ENCODE data around the gene AQP6. TPM values are rescaled to one million over a fixed set of nuclear protein-coding genes. Genes with fewer than 3 reads are reported as not detected.

AQP6 gene
- total RNA-seq, 2 donors from 2014 or later = 0.20 TPM; not detected in 1

GRCh38 chr12:49939707-49940106, 33.0 kb upstream of the AQP6 start:
- WGBS, 2 experiments (ENCODE audit: insufficient coverage in 1 of 2, insufficient read length in 1 of 2) = 90% methylated on average over 1 of the region's 1 CpG; no CpG with 5 or more reads in 1 of the 2 experiments
- Histone ChIP-seq H3K27ac (ENCODE audit: low read depth, low read length) (no peak overlapping the region), H3K4me3 (ENCODE audit: low read length) (no peak overlapping the region), H3K27me3 (ENCODE audit: control insufficient read depth, insufficient read depth, low read length, poor library complexity, severe bottlenecking) (peaks cover 21% of the 10 kb centered on the region), H3K9me3 (ENCODE audit: control insufficient read depth, low read length) (no peaks in the 10 kb centered on the region), H3K4me1 (ENCODE audit: control insufficient read depth, insufficient read depth, low read length) (peaks cover 6% of the 10 kb centered on the region), H3K9ac (ENCODE audit: extremely low read depth, low read length, poor library complexity, severe bottlenecking) (no peak overlapping the region), H3K36me3 (ENCODE audit: control insufficient read depth, insufficient read depth, low read length) (no peaks in the 10 kb centered on the region)
- Mint-ChIP-seq H3K9me3 (no peaks in the 10 kb centered on the region), H3K36me3 (ENCODE audit: low read depth) (no peaks in the 10 kb centered on the region), H3K27ac (no peak overlapping the region), H3K27me3 (ENCODE audit: insufficient read depth) (peaks cover 43% of the 10 kb centered on the region), H3K4me3 (no peak overlapping the region), H3K4me1 (peaks cover 7% of the 10 kb centered on the region)
- DNase-seq = no peak
- no peak for TF ChIP-seq CTCF (conservative IDR thresholded peaks at IDR 0.05)

DNA sequence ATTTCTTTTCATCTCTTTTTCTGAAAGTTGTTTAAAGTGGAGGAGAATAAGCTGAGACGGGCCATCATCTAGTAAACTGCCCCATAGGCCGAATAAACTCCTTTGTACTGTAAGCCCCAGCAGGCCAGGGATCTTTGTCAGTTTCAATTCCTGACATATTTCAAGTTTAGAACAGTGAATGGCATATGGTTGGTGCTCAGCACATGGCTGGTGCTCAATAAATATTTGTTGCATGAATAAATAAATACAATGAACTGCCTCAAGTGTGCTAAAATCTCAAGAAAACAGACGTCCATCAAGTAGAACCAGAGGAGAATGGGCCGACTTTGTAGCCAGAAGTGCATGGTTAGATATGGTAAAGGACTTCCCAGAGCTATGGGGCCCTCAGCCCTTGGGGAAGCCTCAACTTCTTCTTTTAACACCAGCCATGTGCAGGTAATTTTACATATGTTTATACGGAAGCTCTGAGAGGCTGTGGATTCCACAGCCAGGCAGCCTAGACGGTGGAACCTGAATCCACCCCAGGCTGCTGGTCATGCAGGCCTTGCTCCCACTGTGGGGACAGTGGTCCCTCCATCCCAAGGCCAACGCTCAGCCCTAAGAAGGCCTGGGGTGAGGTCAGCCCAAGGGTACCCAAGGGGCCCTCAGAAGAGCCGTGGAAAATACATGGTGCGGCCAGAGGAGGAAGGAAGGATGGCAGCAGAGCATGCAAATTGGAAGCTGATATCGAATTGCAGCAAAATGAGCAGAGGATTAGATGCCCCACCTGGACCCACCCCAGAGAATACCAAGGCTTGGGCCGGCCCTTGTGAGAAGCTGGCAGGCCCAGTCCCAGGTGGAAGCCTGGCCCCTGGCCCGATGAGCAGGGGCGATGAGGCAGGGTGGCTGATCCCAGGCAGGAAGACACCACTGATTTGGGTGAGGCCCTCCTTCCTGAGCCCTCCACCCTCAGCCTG, 30.9 kb upstream of the AQP6 start:
- Histone ChIP-seq H3K36me3 (ENCODE audit: control insufficient read depth, insufficient read depth, low read length) (no peaks in the 10 kb centered on the region), H3K9me3 (ENCODE audit: control insufficient read depth, low read length) (no peaks in the 10 kb centered on the region), H3K27me3 (ENCODE audit: control insufficient read depth, insufficient read depth, low read length, poor library complexity, severe bottlenecking) (peaks cover 38% of the 10 kb centered on the region), H3K27ac (ENCODE audit: low read depth, low read length) (no peak overlapping the region), H3K4me1 (ENCODE audit: control insufficient read depth, insufficient read depth, low read length) (peaks cover 6% of the 10 kb centered on the region), H3K9ac (ENCODE audit: extremely low read depth, low read length, poor library complexity, severe bottlenecking) (no peak overlapping the region), H3K4me3 (ENCODE audit: low read length) (no peak overlapping the region)
- no peaks in the 10 kb centered on the region for H3K9me3 Mint-ChIP-seq
- no peak overlapping the region for H3K4me3 Mint-ChIP-seq
- no peak for DNase-seq
- WGBS, 2 experiments (ENCODE audit: insufficient coverage in 1 of 2, insufficient read length in 1 of 2) = 85 to 89% methylated on average over 8 to 13 of the region's 13 CpGs
- H3K36me3 Mint-ChIP-seq (ENCODE audit: low read depth) = no peaks in the 10 kb centered on the region
- peaks cover 64% of the 10 kb centered on the region for H3K27me3 Mint-ChIP-seq (ENCODE audit: insufficient read depth)
- peaks cover 16% of the 10 kb centered on the region for H3K4me1 Mint-ChIP-seq
- no peak overlapping the region for H3K27ac Mint-ChIP-seq
- TF ChIP-seq CTCF (conservative IDR thresholded peaks at IDR 0.05) = no peak

- H3K9me3 Mint-ChIP-seq = no peaks in the 10 kb centered on the region
- Histone ChIP-seq H3K4me1 (ENCODE audit: control insufficient read depth, insufficient read depth, low read length) (peaks cover 6% of the 10 kb centered on the region), H3K27me3 (ENCODE audit: control insufficient read depth, insufficient read depth, low read length, poor library complexity, severe bottlenecking) (peaks cover 42% of the 10 kb centered on the region), H3K9ac (ENCODE audit: extremely low read depth, low read length, poor library complexity, severe bottlenecking) (no peak overlapping the region), H3K9me3 (ENCODE audit: control insufficient read depth, low read length) (no peaks in the 10 kb centered on the region), H3K27ac (ENCODE audit: low read depth, low read length) (no peak overlapping the region), H3K4me3 (ENCODE audit: low read length) (no peak overlapping the region), H3K36me3 (ENCODE audit: control insufficient read depth, insufficient read depth, low read length) (no peaks in the 10 kb centered on the region)
- H3K27me3 Mint-ChIP-seq (ENCODE audit: insufficient read depth) = peaks cover 71% of the 10 kb centered on the region
- TF ChIP-seq CTCF (conservative IDR thresholded peaks at IDR 0.05) = no peak
- 86 to 96% methylated on average over 3 of the region's 3 CpGs for WGBS, 2 experiments (ENCODE audit: insufficient coverage in 1 of 2, insufficient read length in 1 of 2)
- H3K27ac Mint-ChIP-seq = no peak overlapping the region
- H3K4me3 Mint-ChIP-seq = no peak overlapping the region
- H3K4me1 Mint-ChIP-seq = peaks cover 16% of the 10 kb centered on the region
- no peaks in the 10 kb centered on the region for H3K36me3 Mint-ChIP-seq (ENCODE audit: low read depth)
- no peak for DNase-seq
Measured at GRCh38 chr12:49942512-49942893, 30.2 kb upstream of the AQP6 start.

Measured in endodermal cell (in vitro differentiated cells).